ENCODE data around the gene TPST2.

TPST2 gene

DNA sequence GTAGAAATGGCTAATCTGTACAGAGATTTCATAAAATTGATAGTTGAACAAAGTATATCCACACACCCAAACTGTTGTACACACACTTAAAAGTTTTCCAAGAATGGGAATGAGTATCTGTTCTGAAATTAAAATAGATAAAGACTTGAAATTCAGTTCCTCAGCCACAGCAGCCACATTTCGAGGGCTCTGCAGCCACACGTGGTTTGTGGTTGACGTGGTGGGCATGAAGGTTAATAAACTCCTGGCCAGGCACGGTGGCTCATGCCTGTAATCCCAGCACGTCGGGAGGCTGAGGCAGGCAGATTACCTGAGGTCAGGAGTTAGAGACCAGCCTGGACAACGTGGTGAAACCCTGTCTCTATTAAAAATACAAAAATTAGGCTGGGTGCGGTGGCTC, 24.0 kb downstream of the TPST2 start:
- no peak for TF ChIP-seq FOXP2 (optimal IDR thresholded peaks at IDR 0.05; ENCODE audit: borderline replicate concordance, extremely low read depth, extremely low read length, insufficient read depth)
- TF ChIP-seq, protein P1, sequence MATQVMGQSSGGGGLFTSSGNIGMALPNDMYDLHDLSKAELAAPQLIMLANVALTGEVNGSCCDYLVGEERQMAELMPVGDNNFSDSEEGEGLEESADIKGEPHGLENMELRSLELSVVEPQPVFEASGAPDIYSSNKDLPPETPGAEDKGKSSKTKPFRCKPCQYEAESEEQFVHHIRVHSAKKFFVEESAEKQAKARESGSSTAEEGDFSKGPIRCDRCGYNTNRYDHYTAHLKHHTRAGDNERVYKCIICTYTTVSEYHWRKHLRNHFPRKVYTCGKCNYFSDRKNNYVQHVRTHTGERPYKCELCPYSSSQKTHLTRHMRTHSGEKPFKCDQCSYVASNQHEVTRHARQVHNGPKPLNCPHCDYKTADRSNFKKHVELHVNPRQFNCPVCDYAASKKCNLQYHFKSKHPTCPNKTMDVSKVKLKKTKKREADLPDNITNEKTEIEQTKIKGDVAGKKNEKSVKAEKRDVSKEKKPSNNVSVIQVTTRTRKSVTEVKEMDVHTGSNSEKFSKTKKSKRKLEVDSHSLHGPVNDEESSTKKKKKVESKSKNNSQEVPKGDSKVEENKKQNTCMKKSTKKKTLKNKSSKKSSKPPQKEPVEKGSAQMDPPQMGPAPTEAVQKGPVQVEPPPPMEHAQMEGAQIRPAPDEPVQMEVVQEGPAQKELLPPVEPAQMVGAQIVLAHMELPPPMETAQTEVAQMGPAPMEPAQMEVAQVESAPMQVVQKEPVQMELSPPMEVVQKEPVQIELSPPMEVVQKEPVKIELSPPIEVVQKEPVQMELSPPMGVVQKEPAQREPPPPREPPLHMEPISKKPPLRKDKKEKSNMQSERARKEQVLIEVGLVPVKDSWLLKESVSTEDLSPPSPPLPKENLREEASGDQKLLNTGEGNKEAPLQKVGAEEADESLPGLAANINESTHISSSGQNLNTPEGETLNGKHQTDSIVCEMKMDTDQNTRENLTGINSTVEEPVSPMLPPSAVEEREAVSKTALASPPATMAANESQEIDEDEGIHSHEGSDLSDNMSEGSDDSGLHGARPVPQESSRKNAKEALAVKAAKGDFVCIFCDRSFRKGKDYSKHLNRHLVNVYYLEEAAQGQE (IDR thresholded peaks at IDR 0.05; ENCODE audit: insufficient read depth in 1 of 2, low read depth in 2 of 2, low read length in 2 of 2): no peak
- TF ChIP-seq SIN3A (IDR thresholded peaks at IDR 0.05; ENCODE audit: borderline replicate concordance, insufficient read depth, low read length): no peak
- TF ChIP-seq POLR2AphosphoS5 (IDR thresholded peaks at IDR 0.05; ENCODE audit: low read depth, low read length): no peak
- no peak for TF ChIP-seq TAF1 (IDR thresholded peaks at IDR 0.05; ENCODE audit: borderline replicate concordance, insufficient read depth, low read length)

DNA sequence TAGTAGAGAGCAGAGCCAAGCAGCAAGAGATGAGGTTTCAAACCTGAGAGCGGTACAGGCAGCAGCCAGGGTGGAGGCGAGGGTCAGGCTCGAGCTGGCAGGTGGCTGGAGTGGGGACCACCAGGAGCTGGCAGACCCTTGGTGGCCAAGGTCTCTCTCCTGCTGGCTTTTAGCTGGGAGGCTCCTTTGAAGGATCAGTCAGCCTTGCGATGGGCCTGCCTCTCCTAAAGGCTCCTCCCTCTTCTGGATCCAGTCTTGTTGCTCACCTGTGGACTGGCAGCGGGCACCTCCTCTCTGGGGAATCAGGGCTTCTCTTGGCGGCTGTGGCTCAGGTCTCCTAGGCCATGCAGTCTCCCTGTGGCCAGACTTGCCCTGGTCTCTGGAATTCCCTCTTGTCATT, 24.8 kb downstream of the TPST2 start:
- no peak for TF ChIP-seq FOXP2 (optimal IDR thresholded peaks at IDR 0.05; ENCODE audit: borderline replicate concordance, extremely low read depth, extremely low read length, insufficient read depth)

DNA sequence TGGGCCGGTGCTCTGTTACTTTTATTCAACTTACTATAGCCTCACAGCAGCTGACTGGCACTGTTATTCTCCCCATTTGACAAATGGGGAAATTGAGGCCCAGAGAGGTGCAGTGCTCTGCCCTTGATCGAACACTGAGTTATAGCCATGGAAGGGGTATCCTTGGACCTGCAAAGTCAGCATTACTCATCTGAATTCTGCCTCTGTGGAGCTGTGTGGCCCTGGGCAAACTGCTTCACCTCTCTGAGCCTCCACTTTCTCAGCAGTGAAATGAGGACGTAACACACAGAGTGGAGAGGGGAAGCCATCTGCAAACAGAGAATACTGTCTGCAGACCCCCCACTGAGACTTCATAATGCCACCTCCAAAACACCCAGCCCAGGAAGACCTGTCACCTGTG, 25.3 kb downstream of the TPST2 start:
- no peak for TF ChIP-seq POLR2AphosphoS5 (IDR thresholded peaks at IDR 0.05; ENCODE audit: low read depth, low read length)
- TF ChIP-seq FOXP2 (optimal IDR thresholded peaks at IDR 0.05; ENCODE audit: borderline replicate concordance, extremely low read depth, extremely low read length, insufficient read depth): no peak
- no peak for TF ChIP-seq TAF1 (IDR thresholded peaks at IDR 0.05; ENCODE audit: borderline replicate concordance, insufficient read depth, low read length)
- TF ChIP-seq, protein P1 (IDR thresholded peaks at IDR 0.05; ENCODE audit: insufficient read depth in 1 of 2, low read depth in 2 of 2, low read length in 2 of 2): no peak
- no peak for TF ChIP-seq SIN3A (IDR thresholded peaks at IDR 0.05; ENCODE audit: borderline replicate concordance, insufficient read depth, low read length)

DNA sequence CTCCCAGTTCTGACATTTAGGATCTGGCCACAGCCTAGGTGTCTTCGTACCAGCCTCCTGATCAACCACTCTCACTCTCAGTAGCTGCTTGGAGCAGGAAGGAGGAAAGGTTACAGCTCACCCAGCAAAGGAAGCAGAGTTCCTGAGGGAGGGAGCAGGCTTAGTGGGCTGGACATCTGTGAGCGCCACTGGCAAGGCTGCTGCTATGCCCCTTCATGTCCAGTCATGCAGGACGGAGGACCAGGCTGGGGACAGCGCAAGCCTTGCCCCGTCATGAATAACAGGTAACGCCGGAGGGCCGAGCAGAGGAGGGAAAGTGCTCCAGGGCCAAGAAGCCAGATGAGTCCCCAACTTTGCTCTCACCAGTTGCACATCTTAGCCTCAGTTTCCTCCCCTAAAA, 25.8 kb downstream of the TPST2 start:
- TF ChIP-seq SIN3A (IDR thresholded peaks at IDR 0.05; ENCODE audit: borderline replicate concordance, insufficient read depth, low read length) (no peak), POLR2AphosphoS5 (IDR thresholded peaks at IDR 0.05; ENCODE audit: low read depth, low read length) (no peak), TAF1 (IDR thresholded peaks at IDR 0.05; ENCODE audit: borderline replicate concordance, insufficient read depth, low read length) (no peak), FOXP2 (optimal IDR thresholded peaks at IDR 0.05; ENCODE audit: borderline replicate concordance, extremely low read depth, extremely low read length, insufficient read depth) (no peak)
- TF ChIP-seq, protein P1 (IDR thresholded peaks at IDR 0.05; ENCODE audit: insufficient read depth in 1 of 2, low read depth in 2 of 2, low read length in 2 of 2): no peak

DNA sequence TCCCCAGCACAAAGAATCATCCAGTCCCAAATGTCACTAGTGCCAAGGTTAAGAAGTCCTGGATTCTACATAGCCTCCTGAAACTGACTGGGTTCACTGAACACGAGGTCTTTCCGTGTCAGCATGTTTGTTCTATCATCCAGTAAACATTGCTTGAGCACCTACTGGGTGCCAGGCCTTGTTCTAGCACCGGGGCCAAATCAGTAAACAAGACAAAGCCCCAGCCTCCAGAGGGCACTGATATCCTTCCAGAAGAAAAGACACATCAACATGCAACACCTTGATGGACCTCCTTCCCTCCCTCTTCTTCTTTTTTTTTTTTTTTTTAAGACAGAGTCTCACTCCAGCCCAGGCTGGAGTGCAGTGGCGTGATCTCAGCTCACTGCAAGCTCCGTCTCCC, 26.9 kb downstream of the TPST2 start:
- TF ChIP-seq, protein P1 (IDR thresholded peaks at IDR 0.05; ENCODE audit: insufficient read depth in 1 of 2, low read depth in 2 of 2, low read length in 2 of 2): no peak
- TF ChIP-seq SIN3A (IDR thresholded peaks at IDR 0.05; ENCODE audit: borderline replicate concordance, insufficient read depth, low read length) (no peak), TAF1 (IDR thresholded peaks at IDR 0.05; ENCODE audit: borderline replicate concordance, insufficient read depth, low read length) (no peak), FOXP2 (optimal IDR thresholded peaks at IDR 0.05; ENCODE audit: borderline replicate concordance, extremely low read depth, extremely low read length, insufficient read depth) (no peak), POLR2AphosphoS5 (IDR thresholded peaks at IDR 0.05; ENCODE audit: low read depth, low read length) (no peak)

Data from PFSK-1 (cell line).